Activated naive CD8-positive, alpha-beta T cell treated with anti-CD3 and anti-CD28 coated beads, Interleukin-2, amount 50 U/mL, for 24 hours (primary cell): ENCODE data around the gene DNM3.

Experiments used
- ATAC-seq: fragments of 150-1000 bp; cut with Tn5 transposase; one replicate; pipeline ENCODE4 v1.10.0; 2021
- DNase-seq: peaks from one replicate; pipeline ENCODE4 v3.0.0; 2021
- H3K27ac Mint-ChIP-seq: one replicate; pipeline ENCODE4 v1.8.0; 2021; ENCODE audit warnings: mild to moderate bottlenecking, mixed read lengths
- H3K27me3 Mint-ChIP-seq: one replicate; pipeline ENCODE4 v1.8.0; 2021; ENCODE audit warnings: mixed read lengths
- H3K36me3 Mint-ChIP-seq: one replicate; pipeline ENCODE4 v1.8.0; 2021; ENCODE audit warnings: low read depth, mixed read lengths
- H3K4me1 Mint-ChIP-seq: one replicate; pipeline ENCODE4 v1.8.0; 2021; ENCODE audit warnings: mixed read lengths
- H3K4me3 Mint-ChIP-seq: one replicate; pipeline ENCODE4 v1.8.0; 2021; ENCODE audit warnings: mild to moderate bottlenecking, moderate library complexity, mixed read lengths
- H3K9me3 Mint-ChIP-seq: one replicate; pipeline ENCODE4 v1.8.0; 2021; ENCODE audit warnings: mixed read lengths

The DNM3 gene

GRCh38 chr1:172401892-172402291, 560.6 kb downstream of the DNM3 start:
- ATAC-seq (no peak), DNase-seq (no peak)
- peaks cover 48% of the 10 kb centered on the region for H3K4me1 Mint-ChIP-seq
- H3K4me3 Mint-ChIP-seq: no peak overlapping the region
- H3K27me3 Mint-ChIP-seq: no peaks in the 10 kb centered on the region
- H3K36me3 Mint-ChIP-seq: no peaks in the 10 kb centered on the region
- H3K9me3 Mint-ChIP-seq: no peaks in the 10 kb centered on the region
- no peak overlapping the region for H3K27ac Mint-ChIP-seq

DNA sequence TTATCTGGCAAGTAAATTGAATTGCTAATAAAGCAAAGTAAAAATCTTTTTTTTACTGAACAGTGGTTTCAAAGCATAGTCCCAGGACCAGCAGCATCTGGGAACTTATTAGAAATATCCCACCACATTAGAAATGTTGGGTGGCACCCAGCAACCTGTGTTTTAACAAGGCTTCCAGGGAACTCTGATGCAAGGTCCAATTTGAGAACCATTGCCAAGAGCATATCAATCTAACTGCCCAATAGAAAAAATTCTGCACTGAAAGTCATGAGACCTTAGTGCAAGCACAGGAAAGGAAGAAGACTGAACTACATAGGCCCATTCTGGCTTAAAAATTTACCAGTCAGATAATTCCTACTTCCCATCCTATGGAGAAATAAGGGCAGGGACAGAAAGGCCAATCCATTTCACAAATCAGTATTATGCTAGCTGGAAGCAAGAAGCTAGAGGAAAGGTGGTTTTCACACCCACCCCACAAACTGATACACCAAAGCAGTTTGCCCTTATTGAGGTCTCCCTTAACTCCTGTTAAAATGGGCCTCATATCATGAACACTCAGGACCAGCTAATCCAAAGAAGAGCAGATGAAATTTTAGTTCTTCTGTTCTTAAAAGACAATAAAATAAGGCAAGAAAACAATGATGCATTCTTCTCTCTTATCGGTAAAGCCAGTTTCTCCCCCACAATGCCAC, 561.7 kb downstream of the DNM3 start:
- H3K36me3 Mint-ChIP-seq: no peaks in the 10 kb centered on the region
- peaks cover 37% of the 10 kb centered on the region for H3K4me1 Mint-ChIP-seq
- no peak overlapping the region for H3K27ac Mint-ChIP-seq
- H3K27me3 Mint-ChIP-seq: no peaks in the 10 kb centered on the region
- H3K4me3 Mint-ChIP-seq: no peak overlapping the region
- DNase-seq: no peak
- no peaks in the 10 kb centered on the region for H3K9me3 Mint-ChIP-seq
- ATAC-seq: no peak

DNA sequence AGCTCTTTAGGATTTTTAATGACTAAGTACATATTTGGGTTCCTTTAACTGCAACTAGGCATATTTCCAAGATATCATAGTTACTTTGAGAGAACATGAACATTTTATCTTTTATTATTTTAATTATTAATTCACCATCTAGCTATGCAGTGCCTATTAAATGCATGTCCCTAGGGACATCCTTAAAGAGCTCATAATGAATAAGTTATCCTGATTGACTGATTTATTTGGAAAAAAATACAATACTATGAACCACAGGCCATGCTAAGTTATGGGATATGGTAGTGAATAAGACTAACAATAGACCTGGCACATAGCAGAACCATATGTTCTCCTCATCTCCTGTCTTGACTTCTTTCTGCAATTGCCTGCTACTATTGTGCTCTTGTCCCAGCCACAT, 562.8 kb downstream of the DNM3 start:
- no peak for ATAC-seq
- Mint-ChIP-seq H3K4me3 (no peak overlapping the region), H3K4me1 (peaks cover 26% of the 10 kb centered on the region)

GRCh38 chr1:172405912-172406311, 564.6 kb downstream of the DNM3 start:
- ATAC-seq (no peak), DNase-seq (no peak)
- Mint-ChIP-seq H3K36me3 (no peaks in the 10 kb centered on the region), H3K27me3 (no peaks in the 10 kb centered on the region), H3K4me3 (no peak overlapping the region), H3K4me1 (peaks cover 11% of the 10 kb centered on the region), H3K9me3 (no peaks in the 10 kb centered on the region), H3K27ac (no peak overlapping the region)

More for the DNA sequence above, 562.8 kb downstream of the DNM3 start:
- Mint-ChIP-seq H3K36me3 (no peaks in the 10 kb centered on the region), H3K27me3 (no peaks in the 10 kb centered on the region), H3K27ac (no peak overlapping the region), H3K9me3 (no peaks in the 10 kb centered on the region)
- DNase-seq: no peak

DNA sequence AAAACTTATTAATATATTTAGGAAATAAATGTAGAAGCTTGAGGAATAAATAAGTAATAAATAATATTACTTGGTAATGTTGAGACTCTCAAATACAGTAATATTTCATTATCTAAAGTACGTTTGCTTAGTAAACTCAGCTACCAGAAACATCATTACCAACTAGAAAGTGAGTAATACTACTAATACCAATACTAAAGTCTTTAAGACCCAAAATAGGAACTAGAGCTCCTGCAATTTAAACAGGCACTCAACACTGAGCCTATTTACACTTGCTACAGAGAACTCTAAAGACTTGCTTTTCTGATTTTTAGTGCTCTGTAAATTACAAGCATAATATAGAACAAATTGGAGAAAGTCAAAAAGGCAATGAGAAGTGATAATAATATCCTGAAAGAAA, 565.7 kb downstream of the DNM3 start:
- no peak overlapping the region for H3K4me3 Mint-ChIP-seq
- H3K27ac Mint-ChIP-seq: no peak overlapping the region
- DNase-seq (no peak), ATAC-seq (no peak)
- no peaks in the 10 kb centered on the region for H3K36me3 Mint-ChIP-seq
- no peaks in the 10 kb centered on the region for H3K9me3 Mint-ChIP-seq
- no peaks in the 10 kb centered on the region for H3K27me3 Mint-ChIP-seq
- H3K4me1 Mint-ChIP-seq: peaks cover 14% of the 10 kb centered on the region

- no peaks in the 10 kb centered on the region for H3K27me3 Mint-ChIP-seq
- no peak for ATAC-seq
- H3K4me1 Mint-ChIP-seq: peaks cover 7% of the 10 kb centered on the region
- H3K9me3 Mint-ChIP-seq: no peaks in the 10 kb centered on the region
- DNase-seq: no peak
- H3K4me3 Mint-ChIP-seq: no peak overlapping the region
- no peaks in the 10 kb centered on the region for H3K36me3 Mint-ChIP-seq
- no peak overlapping the region for H3K27ac Mint-ChIP-seq
Measured at GRCh38 chr1:172408958-172409357, 567.7 kb downstream of the DNM3 start.

DNA sequence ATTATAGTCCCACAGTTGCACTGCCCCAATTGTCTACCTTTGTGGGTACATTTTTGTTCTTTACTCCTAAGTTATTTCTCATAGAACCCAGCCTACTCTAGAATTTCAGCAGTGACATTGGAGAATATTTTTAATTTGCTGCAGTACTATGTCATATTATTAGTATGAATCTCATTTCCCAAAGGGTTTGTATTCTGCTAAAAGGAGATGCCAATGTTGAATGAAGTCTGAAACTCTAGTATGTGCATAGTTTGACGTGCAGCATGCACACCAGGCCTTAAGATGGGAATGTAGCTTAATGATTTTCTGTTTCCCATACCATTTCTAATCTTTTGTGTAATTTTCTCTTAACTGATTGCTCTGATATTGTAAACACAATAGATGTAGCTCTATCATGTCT, 568.7 kb downstream of the DNM3 start:
- Mint-ChIP-seq H3K36me3 (no peaks in the 10 kb centered on the region), H3K27me3 (no peaks in the 10 kb centered on the region), H3K4me1 (peaks cover 7% of the 10 kb centered on the region), H3K27ac (no peak overlapping the region), H3K4me3 (no peak overlapping the region), H3K9me3 (no peaks in the 10 kb centered on the region)
- no peak for ATAC-seq
- DNase-seq: no peak

DNA sequence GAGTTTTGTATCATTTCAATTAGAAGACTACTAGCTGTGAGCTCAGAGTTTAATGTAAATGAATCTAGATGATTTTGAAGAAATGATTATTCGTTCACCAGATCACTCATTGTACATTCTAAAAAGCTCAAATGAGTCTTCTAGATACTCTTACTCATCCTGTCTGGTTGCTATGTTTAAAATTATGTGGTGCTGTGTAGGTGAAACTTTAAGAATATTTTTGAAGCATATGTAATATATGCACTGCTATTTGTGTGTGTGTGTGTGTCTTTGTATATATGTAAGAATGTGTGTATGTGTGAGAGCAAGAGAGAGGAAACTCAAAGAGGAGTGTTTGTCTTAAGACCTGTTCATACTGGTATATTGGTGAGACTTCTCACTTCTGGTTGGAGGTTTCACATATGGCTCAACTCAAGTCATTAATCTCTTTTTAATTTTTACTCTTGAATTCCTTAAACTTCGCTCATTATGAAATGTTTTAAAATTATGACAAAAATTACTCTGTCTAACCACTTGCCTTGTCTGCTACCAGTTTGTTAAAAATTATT, 570.6 kb downstream of the DNM3 start:
- H3K4me3 Mint-ChIP-seq: no peak overlapping the region

DNA sequence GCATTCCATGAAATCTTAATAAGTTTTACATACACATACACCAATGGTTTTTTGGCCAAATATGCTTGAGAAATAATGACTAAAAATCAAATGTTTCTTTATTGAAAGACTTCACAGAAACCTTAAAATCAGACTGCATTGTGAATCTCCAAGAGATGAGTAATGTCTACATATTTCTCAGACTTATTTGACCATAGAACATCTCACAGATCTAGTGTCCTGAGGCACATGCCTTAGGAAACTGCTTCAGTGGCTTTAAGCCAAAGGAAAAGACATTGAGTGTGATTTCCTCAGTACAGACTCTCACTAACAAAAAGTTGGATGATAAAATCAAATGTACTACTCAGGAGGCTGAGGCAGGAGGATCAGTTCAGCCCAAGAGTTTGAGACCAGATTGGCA, 573.0 kb downstream of the DNM3 start:
- no peaks in the 10 kb centered on the region for H3K9me3 Mint-ChIP-seq
- no peak overlapping the region for H3K4me3 Mint-ChIP-seq
- H3K4me1 Mint-ChIP-seq: peaks cover 7% of the 10 kb centered on the region
- H3K27ac Mint-ChIP-seq: no peak overlapping the region
- H3K36me3 Mint-ChIP-seq: no peaks in the 10 kb centered on the region
- H3K27me3 Mint-ChIP-seq: no peaks in the 10 kb centered on the region
- no peak for DNase-seq
- no peak for ATAC-seq

More for the DNA sequence above, 570.6 kb downstream of the DNM3 start:
- no peaks in the 10 kb centered on the region for H3K36me3 Mint-ChIP-seq
- DNase-seq (no peak), ATAC-seq (peak; percentile 28)
- H3K4me1 Mint-ChIP-seq: peaks cover 7% of the 10 kb centered on the region
- H3K9me3 Mint-ChIP-seq: no peaks in the 10 kb centered on the region
- H3K27me3 Mint-ChIP-seq: no peaks in the 10 kb centered on the region
- H3K27ac Mint-ChIP-seq: no peak overlapping the region

DNA sequence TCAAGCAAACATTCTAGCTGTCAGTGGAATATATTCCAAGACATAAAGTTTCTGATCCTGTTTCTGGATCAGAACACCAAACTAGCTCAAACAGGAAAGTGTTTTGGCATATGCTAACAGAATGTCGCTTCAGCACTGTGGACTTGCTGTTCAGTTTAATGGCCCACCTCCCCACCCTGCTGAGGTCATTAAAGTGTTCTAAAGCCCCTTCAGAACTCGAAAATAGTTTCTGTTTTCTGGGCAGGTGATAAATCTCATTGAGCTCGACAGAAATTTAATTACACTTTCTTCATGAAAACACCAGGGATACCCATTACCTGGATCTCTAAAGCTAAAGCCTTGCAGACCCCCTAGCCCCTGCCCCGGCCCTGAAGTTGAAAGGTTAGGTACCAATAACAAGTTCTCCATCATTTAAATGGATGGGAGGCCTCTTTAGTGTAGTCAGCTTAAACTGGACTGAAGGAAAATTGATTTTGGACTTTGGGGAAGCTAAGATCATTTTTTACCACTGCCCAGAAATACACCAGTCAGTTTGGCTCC, 575.3 kb downstream of the DNM3 start:
- H3K4me3 Mint-ChIP-seq: no peak overlapping the region
- DNase-seq (no peak), ATAC-seq (no peak)
- no peaks in the 10 kb centered on the region for H3K9me3 Mint-ChIP-seq
- peaks cover 9% of the 10 kb centered on the region for H3K4me1 Mint-ChIP-seq
- H3K27ac Mint-ChIP-seq: no peak overlapping the region
- H3K27me3 Mint-ChIP-seq: no peaks in the 10 kb centered on the region
- H3K36me3 Mint-ChIP-seq: no peaks in the 10 kb centered on the region

DNA sequence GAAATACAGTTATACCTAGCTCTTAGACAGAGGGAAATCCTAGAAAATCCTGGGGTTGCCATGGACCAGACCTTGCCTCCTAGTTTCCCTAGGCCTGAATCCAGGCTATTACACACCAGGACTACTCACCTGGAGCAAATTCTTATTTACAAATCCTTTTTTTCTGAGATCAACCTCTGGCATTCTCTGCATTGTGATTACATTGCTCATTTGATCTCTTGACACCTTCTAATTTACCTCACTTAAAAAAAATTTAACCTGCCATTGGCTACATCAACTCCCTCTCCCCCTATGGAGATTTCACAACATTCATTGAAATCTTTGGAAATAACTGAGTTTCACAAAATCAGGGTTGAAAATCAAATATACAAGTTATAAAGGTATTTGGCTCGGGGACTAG, 576.3 kb downstream of the DNM3 start:
- DNase-seq (no peak), ATAC-seq (no peak)
- H3K27me3 Mint-ChIP-seq: no peaks in the 10 kb centered on the region
- H3K27ac Mint-ChIP-seq: no peak overlapping the region
- no peak overlapping the region for H3K4me3 Mint-ChIP-seq
- H3K36me3 Mint-ChIP-seq: no peaks in the 10 kb centered on the region
- peaks cover 5% of the 10 kb centered on the region for H3K4me1 Mint-ChIP-seq
- no peaks in the 10 kb centered on the region for H3K9me3 Mint-ChIP-seq

- Mint-ChIP-seq H3K4me1 (peaks cover 5% of the 10 kb centered on the region), H3K4me3 (no peak within 1 kb of the TSS), H3K36me3 (no peaks in the 10 kb centered on the region), H3K9me3 (no peaks in the 10 kb centered on the region), H3K27ac (no peak within 1 kb of the TSS), H3K27me3 (no peaks in the 10 kb centered on the region)
- ATAC-seq: no peak
- no peak for DNase-seq
Measured at GRCh38 chr1:172420385-172420784, 579.1 kb downstream of the DNM3 start, which contains the start of gene C1orf105. Gene C1orf105, plus strand, starts transcription at chr1:172420685. Its CDS starts 201 bp downstream, at chr1:172420886.

- Mint-ChIP-seq H3K27me3 (no peaks in the 10 kb centered on the region), H3K4me1 (peaks cover 5% of the 10 kb centered on the region), H3K4me3 (no peak overlapping the region), H3K36me3 (no peaks in the 10 kb centered on the region), H3K9me3 (no peaks in the 10 kb centered on the region), H3K27ac (no peak overlapping the region)
- DNase-seq (no peak), ATAC-seq (no peak)
Measured at GRCh38 chr1:172421974-172422604, 580.8 kb downstream of the DNM3 start.

- Mint-ChIP-seq H3K4me3 (no peak overlapping the region), H3K4me1 (peaks cover 5% of the 10 kb centered on the region), H3K27ac (no peak overlapping the region), H3K36me3 (no peaks in the 10 kb centered on the region), H3K27me3 (no peaks in the 10 kb centered on the region), H3K9me3 (no peaks in the 10 kb centered on the region)
- no peak for DNase-seq
- ATAC-seq: no peak
Measured at GRCh38 chr1:172423336-172423735, 582.0 kb downstream of the DNM3 start.

GRCh38 chr1:172425339-172425738, 584.0 kb downstream of the DNM3 start:
- Mint-ChIP-seq H3K27ac (no peak overlapping the region), H3K4me3 (no peak overlapping the region), H3K27me3 (no peaks in the 10 kb centered on the region), H3K4me1 (peaks cover 12% of the 10 kb centered on the region), H3K36me3 (no peaks in the 10 kb centered on the region), H3K9me3 (no peaks in the 10 kb centered on the region)
- no peak for ATAC-seq
- DNase-seq: no peak
